OCI-LY3 (cell line): ENCODE measurements around the gene EDNRB.

Experiments used
- H2AFZ ChIP-seq: fragments of 200-600, 300-600 bp; shearing (Covaris generic); 2 replicates; pipeline ENCODE4 v1.6.0; 2014; ENCODE audit warnings: antibody characterized with exemption, low read depth, low read length
- H3K27ac ChIP-seq: fragments of 200-600, 300-600 bp; sonication (generic); 2 replicates; pipeline ENCODE4 v1.5.1; 2014; ENCODE audit warnings: mild to moderate bottlenecking, low read length, moderate library complexity, mixed read lengths
- H3K27me3 ChIP-seq: fragments of 200-600, 300-600 bp; sonication (generic); 2 replicates; pipeline ENCODE4 v1.6.1; 2014; ENCODE audit warnings: low read depth, low read length, mixed read lengths
- H3K36me3 ChIP-seq: fragments of 200-600, 300-600 bp; sonication (generic); replicated peaks from 2 replicates; pipeline ENCODE3; 2014; ENCODE audit warnings: low read depth, low read length, mixed read lengths
- H3K4me1 ChIP-seq: fragments of 300-600, 200-600 bp; sonication (generic); 2 replicates; pipeline ENCODE4 v1.6.1; 2014; ENCODE audit warnings: low read length, mixed read lengths
- H3K4me2 ChIP-seq: fragments of 200-600, 300-600 bp; sonication (generic); 2 replicates; pipeline ENCODE4 v1.6.1; 2014; ENCODE audit warnings: low read length, mixed read lengths
- H3K4me3 ChIP-seq: fragments of 300-600, 200-600 bp; sonication (generic); 2 replicates; pipeline ENCODE4 v1.5.1; 2014; ENCODE audit warnings: antibody characterized with exemption, mild to moderate bottlenecking, low read length, moderate library complexity
- H3K79me2 ChIP-seq: fragments of 300-600, 200-600 bp; shearing (Covaris generic); 2 replicates; pipeline ENCODE4 v1.6.1; 2014; ENCODE audit warnings: mild to moderate bottlenecking, low read length, mixed read lengths
- H3K9ac ChIP-seq: fragments of 300-600, 200-600 bp; shearing (Covaris generic); 2 replicates; pipeline ENCODE4 v1.6.0; 2014; ENCODE audit warnings: mild to moderate bottlenecking, low read length, moderate library complexity
- H3K9me3 ChIP-seq: fragments of 200-600, 300-600 bp; shearing (Covaris generic); 2 replicates; pipeline ENCODE4 v1.6.1; 2014; ENCODE audit warnings: low read length, mixed read lengths; ENCODE audit not compliant: insufficient read depth
- H4K20me1 ChIP-seq: fragments of 200-600, 300-600 bp; sonication (generic); 2 replicates; pipeline ENCODE4 v1.6.1; 2016; ENCODE audit warnings: low read length, mixed read lengths; ENCODE audit not compliant: insufficient read depth
- CTCF ChIP-seq: fragments of 200-600, 300-600 bp; sonication (generic); IDR thresholded peaks from 2 replicates; pipeline ENCODE4 v1.5.1; 2014; ENCODE audit warnings: antibody characterized with exemption, low read length, low read depth
- EZH2phosphoT487 ChIP-seq: fragments of 200-600 bp; shearing (Covaris generic); IDR thresholded peaks from 2 replicates; pipeline ENCODE4 v1.6.1; 2018; ENCODE audit warnings: antibody characterized with exemption, mixed run types, low read depth

The EDNRB gene

GRCh38 chr13:77918391-77919245 lies at the start of gene EDNRB:
EDNRB (minus strand) TSS chr13:77918831; CDS start chr13:77918573, 258 bp downstream.
- Histone ChIP-seq H3K27ac (no peak within 1 kb of the TSS), H3K27me3 (no peaks in the 10 kb centered on the region), H3K4me3 (no peak within 1 kb of the TSS), H4K20me1 (no peaks in the 10 kb centered on the region), H3K79me2 (no peaks in the 10 kb centered on the region), H3K4me1 (no peaks in the 10 kb centered on the region), H3K4me2 (no peak within 1 kb of the TSS), H3K36me3 (no peaks in the 10 kb centered on the region), H2AFZ (no peak within 1 kb of the TSS), H3K9me3 (no peaks in the 10 kb centered on the region), H3K9ac (no peak within 1 kb of the TSS)
- TF ChIP-seq EZH2phosphoT487 (no peak), CTCF (no peak)

- H3K4me1 ChIP-seq, result no peaks in the 10 kb centered on the region
- H3K4me3 ChIP-seq, result no peak overlapping the region
- H3K36me3 ChIP-seq, result no peaks in the 10 kb centered on the region
- no peak overlapping the region for H3K9ac ChIP-seq
- no peaks in the 10 kb centered on the region for H3K79me2 ChIP-seq
- H3K27ac ChIP-seq, result no peak overlapping the region
- H3K4me2 ChIP-seq, result no peak overlapping the region
- no peaks in the 10 kb centered on the region for H4K20me1 ChIP-seq
- no peaks in the 10 kb centered on the region for H3K27me3 ChIP-seq
- no peak for TF ChIP-seq EZH2phosphoT487
- TF ChIP-seq CTCF, result no peak
- H2AFZ ChIP-seq, result no peak overlapping the region
- H3K9me3 ChIP-seq, result no peaks in the 10 kb centered on the region
These were observed 48.0 kb upstream of the EDNRB start for GRCh38 chr13:77966671-77967070.

GRCh38 chr13:77952737-77953136 lies 34.1 kb upstream of the EDNRB start:
- no peaks in the 10 kb centered on the region for H3K4me1 ChIP-seq
- no peak overlapping the region for H3K9ac ChIP-seq
- TF ChIP-seq CTCF, result no peak
- no peak for TF ChIP-seq EZH2phosphoT487
- no peak overlapping the region for H3K4me3 ChIP-seq
- H3K36me3 ChIP-seq, result no peaks in the 10 kb centered on the region
- H3K9me3 ChIP-seq, result no peaks in the 10 kb centered on the region
- no peak overlapping the region for H2AFZ ChIP-seq
- H3K27ac ChIP-seq, result no peak overlapping the region
- no peak overlapping the region for H3K4me2 ChIP-seq
- H4K20me1 ChIP-seq, result no peaks in the 10 kb centered on the region
- no peaks in the 10 kb centered on the region for H3K79me2 ChIP-seq
- no peaks in the 10 kb centered on the region for H3K27me3 ChIP-seq

- Histone ChIP-seq H3K9ac (no peak overlapping the region), H4K20me1 (no peaks in the 10 kb centered on the region), H3K27me3 (no peaks in the 10 kb centered on the region), H3K27ac (no peak overlapping the region), H3K36me3 (no peaks in the 10 kb centered on the region), H2AFZ (no peak overlapping the region), H3K4me2 (no peak overlapping the region), H3K9me3 (no peaks in the 10 kb centered on the region), H3K79me2 (no peaks in the 10 kb centered on the region), H3K4me3 (no peak overlapping the region), H3K4me1 (no peaks in the 10 kb centered on the region)
- TF ChIP-seq CTCF (no peak), EZH2phosphoT487 (no peak)
These were observed 33.6 kb upstream of the EDNRB start for GRCh38 chr13:77952276-77952675.
